Gastroesophageal sphincter (tissue), 3 donors: Measurements from ENCODE around the gene EEF1AKMT4.

Experiments
- POLR2A ChIP-seq, 2 donors: fragments of 450-650 bp; IDR thresholded peaks; one replicate each; pipeline ENCODE4 v1.6.1; 2017; ENCODE audit warnings: antibody characterized with exemption in 2 of 2, mild to moderate bottlenecking in 2 of 2, moderate library complexity in 1 of 2
- TF ChIP-seq, protein P1 (sequence below), 4 experiments: fragments of 200-600 bp in 2 of 4; fragments of 450-650 bp in 2 of 4; sonication (generic) in 1 of 4; IDR thresholded peaks; one replicate each; pipeline ENCODE4 v1.5.1; 2017 to 2019; ENCODE audit warnings: antibody characterized with exemption in 4 of 4, mild to moderate bottlenecking in 2 of 4, moderate library complexity in 2 of 4

DNA sequence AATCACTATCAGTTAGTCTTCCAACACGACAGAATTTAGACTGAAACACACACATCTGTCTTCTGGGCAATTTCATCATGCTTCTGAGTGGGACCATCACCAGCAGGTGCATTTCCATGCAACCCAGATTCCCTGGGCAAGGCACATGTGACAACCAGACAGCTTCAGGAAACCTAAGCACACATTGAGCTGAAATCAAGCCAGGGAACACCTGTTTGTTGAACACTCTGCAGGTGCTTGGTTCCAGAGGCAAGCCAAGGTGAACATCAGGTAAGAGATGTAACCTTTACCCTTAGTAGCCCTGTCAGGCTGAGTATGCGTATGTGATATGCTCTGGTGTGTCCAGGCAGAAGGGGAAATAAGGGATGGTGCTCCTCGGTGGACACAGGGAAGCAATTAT lies 46.3 kb downstream of the EEF1AKMT4 start:
- no peak for TF ChIP-seq POLR2A (IDR thresholded peaks at IDR 0.05)
- TF ChIP-seq, protein P1, sequence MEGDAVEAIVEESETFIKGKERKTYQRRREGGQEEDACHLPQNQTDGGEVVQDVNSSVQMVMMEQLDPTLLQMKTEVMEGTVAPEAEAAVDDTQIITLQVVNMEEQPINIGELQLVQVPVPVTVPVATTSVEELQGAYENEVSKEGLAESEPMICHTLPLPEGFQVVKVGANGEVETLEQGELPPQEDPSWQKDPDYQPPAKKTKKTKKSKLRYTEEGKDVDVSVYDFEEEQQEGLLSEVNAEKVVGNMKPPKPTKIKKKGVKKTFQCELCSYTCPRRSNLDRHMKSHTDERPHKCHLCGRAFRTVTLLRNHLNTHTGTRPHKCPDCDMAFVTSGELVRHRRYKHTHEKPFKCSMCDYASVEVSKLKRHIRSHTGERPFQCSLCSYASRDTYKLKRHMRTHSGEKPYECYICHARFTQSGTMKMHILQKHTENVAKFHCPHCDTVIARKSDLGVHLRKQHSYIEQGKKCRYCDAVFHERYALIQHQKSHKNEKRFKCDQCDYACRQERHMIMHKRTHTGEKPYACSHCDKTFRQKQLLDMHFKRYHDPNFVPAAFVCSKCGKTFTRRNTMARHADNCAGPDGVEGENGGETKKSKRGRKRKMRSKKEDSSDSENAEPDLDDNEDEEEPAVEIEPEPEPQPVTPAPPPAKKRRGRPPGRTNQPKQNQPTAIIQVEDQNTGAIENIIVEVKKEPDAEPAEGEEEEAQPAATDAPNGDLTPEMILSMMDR (IDR thresholded peaks at IDR 0.05), result no peak
